ENCODE data around the gene C1RL. TPM values are rescaled to one million over a fixed set of nuclear protein-coding genes. Genes with fewer than 3 reads are reported as not detected.

Gene C1RL
- total and polyA plus RNA-seq, 2 of the 4 experiments (the other 2 are of a cell fraction), result 9.1 to 12.3 TPM

DNA sequence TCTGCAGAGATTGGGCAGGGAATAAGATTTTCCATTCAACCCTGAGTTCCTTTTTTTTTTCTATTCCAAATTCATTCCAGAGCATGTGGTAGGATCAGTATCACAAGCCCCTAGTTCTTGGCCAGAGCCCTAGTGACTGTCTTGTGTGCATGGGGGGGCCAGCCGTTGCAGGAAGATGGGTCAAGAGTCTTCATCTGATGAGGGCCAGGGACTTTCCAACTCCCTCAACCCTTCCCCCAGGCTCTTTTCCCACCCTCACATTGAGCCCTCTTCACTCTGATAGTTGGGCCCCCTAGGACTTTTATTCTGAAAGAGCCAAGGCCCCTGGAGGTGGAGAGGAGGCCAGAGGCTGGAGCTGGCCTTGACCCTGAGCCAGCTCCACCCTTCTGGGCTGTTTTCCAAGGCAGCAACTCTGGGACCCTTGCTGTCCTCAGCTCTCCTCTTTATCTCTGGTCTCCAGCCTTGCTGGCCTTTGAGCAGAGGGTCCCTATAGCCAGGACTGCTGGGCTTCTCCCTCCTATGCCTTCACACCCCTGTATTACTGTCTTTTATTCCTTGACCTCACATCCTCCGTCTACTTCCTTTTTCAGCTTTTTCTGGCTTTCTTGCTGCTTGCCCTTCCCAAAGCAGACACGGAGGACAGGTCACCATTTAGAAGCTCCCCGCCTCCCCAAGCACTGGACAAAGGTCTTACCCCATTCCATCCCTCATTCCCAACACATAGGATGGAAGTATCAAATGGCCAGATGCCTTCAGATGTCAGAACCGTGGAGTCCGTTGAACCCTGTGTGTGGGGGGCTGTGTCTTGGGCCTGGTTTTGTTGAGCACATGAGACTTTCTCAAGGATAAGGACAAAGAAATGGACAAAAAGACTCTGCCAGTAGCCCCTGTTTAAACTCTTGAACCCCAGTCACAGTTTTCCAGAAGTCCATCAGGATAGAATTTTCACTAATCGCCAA, 14.1 kb upstream of the C1RL start:
- H4K8ac ChIP-seq (ENCODE audit: low read depth in 2 of 2, low read length in 2 of 2), result no peak overlapping the region
- ChIA-PET POLR2A (ENCODE audit: unreplicated experiment) (interaction anchor here (0.5 to 0.6 kb wide), 2 partner anchors 151 to 434 kb away, joined by 5 to 13 read pairs; partner anchors contain the start of gene ZNF384), CTCF (interaction anchor here (0.6 kb wide), 1 partner anchor 105 kb away, joined by 3 read pairs; no protein-coding TSS in a partner anchor)
- no peak for ATAC-seq (ENCODE audit: low read depth)
- H3K23ac ChIP-seq (ENCODE audit: low read depth, low read length), result no peak overlapping the region
- H3K4ac ChIP-seq (ENCODE audit: low read depth, low read length), result no peak overlapping the region
- H4K91ac ChIP-seq (ENCODE audit: insufficient read depth, low read depth, low read length), result no peak overlapping the region
- H3K9ac ChIP-seq (ENCODE audit: low read depth, low read length), result no peak overlapping the region
- H3K18ac ChIP-seq (ENCODE audit: low read depth, low read length), result no peak overlapping the region
- no peak overlapping the region for H2BK5ac ChIP-seq (ENCODE audit: low read depth, low read length, poor library complexity, severe bottlenecking)
- no peak overlapping the region for H3K4me2 ChIP-seq (ENCODE audit: low read depth, low read length)
- H2AFZ ChIP-seq (replicated peaks; ENCODE audit: low read length, poor library complexity), result no peak overlapping the region
- WGBS, 2 experiments (ENCODE audit: extremely low coverage in 2 of 2, insufficient read length in 1 of 2), result 75% methylated on average over 1 of the region's 7 CpGs; no CpG with 5 or more reads in 1 of the 2 experiments
- H4K5ac ChIP-seq (ENCODE audit: low read depth, low read length), result no peak overlapping the region
- no peak overlapping the region for H3K56ac ChIP-seq (ENCODE audit: extremely low read depth, insufficient read depth, low read length)
- no peaks in the 10 kb centered on the region for H3K27me3 ChIP-seq (ENCODE audit: control insufficient read depth, insufficient read depth, low read length)
- BruUV-seq (replicated peaks), result no TSS peak
- H3K79me1 ChIP-seq (ENCODE audit: low read depth in 1 of 2, low read length in 2 of 2), result no peaks in the 10 kb centered on the region
- in situ Hi-C loops (cut with MboI; ENCODE audit: low sequenced_read_pairs) (no loop called here), intact Hi-C loops (cut with micrococcal nuclease) (no loop called here), dilution Hi-C loops (cut with HindIII; ENCODE audit: low sequenced_read_pairs, unreplicated experiment) (no loop called here)
- no peaks in the 10 kb centered on the region for H3K4me1 ChIP-seq (ENCODE audit: control insufficient read depth, insufficient read depth, low read length)
- H3K36me3 ChIP-seq (ENCODE audit: control insufficient read depth, insufficient read depth, low read length), result peaks cover 14% of the 10 kb centered on the region
- H3K27ac ChIP-seq (ENCODE audit: insufficient read depth, low read length), result no peak overlapping the region
- H3K9me1 ChIP-seq (ENCODE audit: insufficient read depth, low read length), result no peaks in the 10 kb centered on the region
- no peak overlapping the region for H2BK15ac ChIP-seq (ENCODE audit: low read depth, low read length)
- H3K4me3 ChIP-seq (ENCODE audit: insufficient read depth, low read depth, low read length), result no peak overlapping the region
- H4K20me1 ChIP-seq (ENCODE audit: insufficient read depth, low read length), result no peaks in the 10 kb centered on the region
- no peak for DNase-seq
- H2AK5ac ChIP-seq (ENCODE audit: low read depth, low read length), result no peak overlapping the region
- peak overlapping the region; percentile 50 for H2AK9ac ChIP-seq (replicated peaks; ENCODE audit: low read depth, low read length, poor library complexity)
- H3K14ac ChIP-seq (replicated peaks; ENCODE audit: low read depth, low read length), result no peak overlapping the region
- no peaks in the 10 kb centered on the region for H3K9me3 ChIP-seq (ENCODE audit: control insufficient read depth, insufficient read depth, low read length)
- H2BK20ac ChIP-seq (ENCODE audit: low read depth, low read length), result no peak overlapping the region
- no peak overlapping the region for H2BK120ac ChIP-seq (ENCODE audit: low read depth, low read length)
- TF ChIP-seq MXI1 (IDR thresholded peaks at IDR 0.05; ENCODE audit: borderline replicate concordance, low read depth, low read length) (no peak), ELK1 (IDR thresholded peaks at IDR 0.05; ENCODE audit: borderline replicate concordance, low read depth, low read length) (no peak), CEBPB (IDR thresholded peaks at IDR 0.05; ENCODE audit: low read depth, low read length) (no peak), CHD1 (IDR thresholded peaks at IDR 0.05; ENCODE audit: low read depth, low read length) (no peak), MAZ (IDR thresholded peaks at IDR 0.05; ENCODE audit: borderline replicate concordance, low read depth, low read length) (no peak), NFE2L2 (IDR thresholded peaks at IDR 0.05; ENCODE audit: low read depth, low read length) (no peak), POLR2A (IDR thresholded peaks at IDR 0.05; ENCODE audit: low read depth, low read length) (no peak), RCOR1 (IDR thresholded peaks at IDR 0.05; ENCODE audit: insufficient replicate concordance, low read length) (no peak), SMC3 (IDR thresholded peaks at IDR 0.05; ENCODE audit: low read depth, low read length) (no peak), CTCF (conservative IDR thresholded peaks at IDR 0.05; ENCODE audit: low read depth, low read length) (no peak), FOS (IDR thresholded peaks at IDR 0.05; ENCODE audit: low read depth, low read length) (no peak), RAD21 (IDR thresholded peaks at IDR 0.05; ENCODE audit: low read length) (no peak), BHLHE40 (IDR thresholded peaks at IDR 0.05; ENCODE audit: low read depth, low read length) (no peak)
- TF ChIP-seq, protein P1, sequence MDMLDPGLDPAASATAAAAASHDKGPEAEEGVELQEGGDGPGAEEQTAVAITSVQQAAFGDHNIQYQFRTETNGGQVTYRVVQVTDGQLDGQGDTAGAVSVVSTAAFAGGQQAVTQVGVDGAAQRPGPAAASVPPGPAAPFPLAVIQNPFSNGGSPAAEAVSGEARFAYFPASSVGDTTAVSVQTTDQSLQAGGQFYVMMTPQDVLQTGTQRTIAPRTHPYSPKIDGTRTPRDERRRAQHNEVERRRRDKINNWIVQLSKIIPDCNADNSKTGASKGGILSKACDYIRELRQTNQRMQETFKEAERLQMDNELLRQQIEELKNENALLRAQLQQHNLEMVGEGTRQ (IDR thresholded peaks at IDR 0.05; ENCODE audit: low read depth, low read length), result no peak

Data from IMR-90 (cell line).